HTR-8/SVneo (cell line): Measurements from ENCODE around the gene CDC20.

ENCODE experiments used
- DNase-seq: peaks from one replicate; pipeline ENCODE4 v3.0.0; 2011; ENCODE audit warnings: low spot score, mixed read lengths; ENCODE audit not compliant: insufficient read length
- FAIRE-seq: peaks from 2 replicates; lab custom pipeline; 2011; peaks lifted over from hg19 to GRCh38; lab: Jason Lieb, UNC

The CDC20 gene

GRCh38 chr1:43327549-43328292 lies 31.1 kb upstream of the CDC20 start:
- DNase-seq (no peak), FAIRE-seq (no peak)

- FAIRE-seq (no peak), DNase-seq (peak; percentile 77)
Observed at GRCh38 chr1:43329995-43330751, 28.6 kb upstream of the CDC20 start.

- FAIRE-seq (no peak), DNase-seq (no peak)
Observed at GRCh38 chr1:43331688-43332087, 27.1 kb upstream of the CDC20 start.

GRCh38 chr1:43334453-43335205 lies 24.2 kb upstream of the CDC20 start:
- FAIRE-seq, result no peak
- DNase-seq, result no peak

- no peak for FAIRE-seq
Observed at GRCh38 chr1:43337588-43337987, 21.2 kb upstream of the CDC20 start, which contains the start of gene MPL. Gene MPL, plus strand, starts transcription at chr1:43337818. Its CDS starts 31 bp downstream, at chr1:43337849.

GRCh38 chr1:43338001-43338400 lies 20.8 kb upstream of the CDC20 start:
- no peak for FAIRE-seq
- no peak for DNase-seq

More at GRCh38 chr1:43337588-43337987, 21.2 kb upstream of the CDC20 start, which contains the start of gene MPL:
- DNase-seq, result no peak

- no peak for FAIRE-seq
- DNase-seq, result no peak
Observed at GRCh38 chr1:43339584-43340232, 19.1 kb upstream of the CDC20 start.

- no peak for DNase-seq
Observed at GRCh38 chr1:43340559-43340958, 18.2 kb upstream of the CDC20 start.

GRCh38 chr1:43344267-43344850 lies 14.4 kb upstream of the CDC20 start:
- FAIRE-seq (no peak), DNase-seq (no peak)

More at GRCh38 chr1:43340559-43340958, 18.2 kb upstream of the CDC20 start:
- FAIRE-seq, result no peak

GRCh38 chr1:43345120-43345519 lies 13.7 kb upstream of the CDC20 start:
- DNase-seq (no peak), FAIRE-seq (no peak)

GRCh38 chr1:43346636-43347035 lies 12.1 kb upstream of the CDC20 start:
- DNase-seq (no peak), FAIRE-seq (no peak)

GRCh38 chr1:43348343-43348808 lies 10.4 kb upstream of the CDC20 start:
- DNase-seq (no peak), FAIRE-seq (no peak)

- no peak for FAIRE-seq
Observed at GRCh38 chr1:43348809-43349593, 9.8 kb upstream of the CDC20 start.

GRCh38 chr1:43349594-43350306 lies 9.0 kb upstream of the CDC20 start:
- FAIRE-seq, result no peak
- no peak for DNase-seq

More at GRCh38 chr1:43348809-43349593, 9.8 kb upstream of the CDC20 start:
- peak; percentile 47 for DNase-seq

GRCh38 chr1:43350976-43351375 lies 7.8 kb upstream of the CDC20 start:
- DNase-seq, result no peak
- FAIRE-seq, result no peak

GRCh38 chr1:43351421-43352350 lies 7.1 kb upstream of the CDC20 start:
- DNase-seq (no peak), FAIRE-seq (no peak)

GRCh38 chr1:43352351-43352705 lies 6.5 kb upstream of the CDC20 start:
- FAIRE-seq, result no peak
- no peak for DNase-seq
